ENCODE measurements around the gene CTDSPL. TPM values are rescaled to one million over a fixed set of nuclear protein-coding genes. Genes with fewer than 3 reads are reported as not detected.

CTDSPL gene
- total RNA-seq, 1 experiment from 2014 or later: 124 TPM

DNA sequence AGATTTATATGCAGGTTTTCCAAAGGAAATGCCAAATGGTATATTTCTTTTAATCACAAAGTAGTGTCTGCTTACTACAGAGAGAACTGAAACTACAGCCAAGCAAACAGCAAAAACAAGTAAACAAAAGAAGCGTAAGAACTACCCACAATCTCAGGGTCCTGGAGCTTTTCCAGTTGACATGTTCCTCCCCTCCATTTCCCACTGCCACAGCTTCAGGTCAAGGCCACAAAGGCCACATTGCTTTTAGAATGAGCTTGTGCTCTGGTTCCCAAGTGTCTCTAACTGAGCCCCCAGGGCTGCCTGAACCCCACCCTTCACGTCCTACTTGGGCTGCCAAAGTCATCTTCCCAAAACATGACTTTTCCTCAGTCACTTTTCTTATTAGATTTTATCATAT is 24.1 kb downstream of the CTDSPL start:
- Histone ChIP-seq H3F3A (ENCODE audit: insufficient read depth, low read depth) (no peaks in the 10 kb centered on the region), H2AFZ (no peak overlapping the region), H4K20me1 (ENCODE audit: insufficient read depth) (no peaks in the 10 kb centered on the region; the same call in 1 of the 2 replicates), H3K9me3 (ENCODE audit: insufficient read depth, low read depth) (no peaks in the 10 kb centered on the region), H3K4me2 (no peak overlapping the region), H3K27me3 (ENCODE audit: insufficient read depth, low read depth) (no peaks in the 10 kb centered on the region), H3K36me3 (ENCODE audit: low read depth) (no peaks in the 10 kb centered on the region), H3K27ac (no peak overlapping the region), H3K4me1 (replicated peaks; ENCODE audit: insufficient read depth) (no peaks in the 10 kb centered on the region), H3K9me2 (ENCODE audit: insufficient read depth) (no peaks in the 10 kb centered on the region), H3K79me2 (ENCODE audit: low read depth) (peaks cover 61% of the 10 kb centered on the region), H3K4me3 (no peak overlapping the region)
- BruUV-seq (replicated peaks): no TSS peak
- TF ChIP-seq, protein P1, sequence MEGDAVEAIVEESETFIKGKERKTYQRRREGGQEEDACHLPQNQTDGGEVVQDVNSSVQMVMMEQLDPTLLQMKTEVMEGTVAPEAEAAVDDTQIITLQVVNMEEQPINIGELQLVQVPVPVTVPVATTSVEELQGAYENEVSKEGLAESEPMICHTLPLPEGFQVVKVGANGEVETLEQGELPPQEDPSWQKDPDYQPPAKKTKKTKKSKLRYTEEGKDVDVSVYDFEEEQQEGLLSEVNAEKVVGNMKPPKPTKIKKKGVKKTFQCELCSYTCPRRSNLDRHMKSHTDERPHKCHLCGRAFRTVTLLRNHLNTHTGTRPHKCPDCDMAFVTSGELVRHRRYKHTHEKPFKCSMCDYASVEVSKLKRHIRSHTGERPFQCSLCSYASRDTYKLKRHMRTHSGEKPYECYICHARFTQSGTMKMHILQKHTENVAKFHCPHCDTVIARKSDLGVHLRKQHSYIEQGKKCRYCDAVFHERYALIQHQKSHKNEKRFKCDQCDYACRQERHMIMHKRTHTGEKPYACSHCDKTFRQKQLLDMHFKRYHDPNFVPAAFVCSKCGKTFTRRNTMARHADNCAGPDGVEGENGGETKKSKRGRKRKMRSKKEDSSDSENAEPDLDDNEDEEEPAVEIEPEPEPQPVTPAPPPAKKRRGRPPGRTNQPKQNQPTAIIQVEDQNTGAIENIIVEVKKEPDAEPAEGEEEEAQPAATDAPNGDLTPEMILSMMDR (conservative IDR thresholded peaks at IDR 0.05): no peak
- TF ChIP-seq EZH2 (IDR thresholded peaks at IDR 0.05; ENCODE audit: low read depth): no peak
- ChIA-PET POLR2A (ENCODE audit: unreplicated experiment) (interaction anchor here (0.5 kb wide), 1 partner anchor 157 kb away, joined by 3 read pairs; no protein-coding TSS in a partner anchor), CTCF (no interaction called here)
- intact Hi-C loops (cut with micrococcal nuclease; ENCODE audit: unreplicated experiment): no loop called here
- DNase-seq: no peak

DNA sequence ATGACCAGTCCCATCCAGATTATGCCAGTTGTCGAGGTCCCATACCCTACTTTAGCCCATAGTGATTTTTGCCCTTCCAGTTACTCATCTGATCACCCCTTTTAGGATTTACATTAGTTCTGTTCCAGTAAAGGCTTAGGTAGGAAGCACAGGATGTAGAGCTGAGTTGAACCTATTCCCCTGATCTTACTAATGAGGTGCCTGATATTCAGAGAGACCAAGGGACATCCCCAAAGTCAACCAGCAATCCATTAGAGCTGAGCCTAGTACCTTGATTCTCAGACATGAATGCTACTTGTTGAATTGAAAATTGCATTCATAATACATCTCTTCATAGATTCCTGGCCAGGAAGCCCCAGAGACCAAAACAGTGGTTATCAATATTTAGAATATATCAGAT is 24.7 kb downstream of the CTDSPL start:
- DNase-seq: no peak
- H2AFZ ChIP-seq: no peak overlapping the region
- intact Hi-C loops (cut with micrococcal nuclease; ENCODE audit: unreplicated experiment): no loop called here
- no peak overlapping the region for H3K27ac ChIP-seq
- H3K36me3 ChIP-seq (ENCODE audit: low read depth): no peaks in the 10 kb centered on the region
- TF ChIP-seq EZH2 (IDR thresholded peaks at IDR 0.05; ENCODE audit: low read depth): no peak
- TF ChIP-seq, protein P1 (conservative IDR thresholded peaks at IDR 0.05): no peak
- H3K4me2 ChIP-seq: no peak overlapping the region
- peaks cover 3% of the 10 kb centered on the region; the same call in 1 of the 2 replicates for H3F3A ChIP-seq (ENCODE audit: insufficient read depth, low read depth)
- H3K27me3 ChIP-seq (ENCODE audit: insufficient read depth, low read depth): no peaks in the 10 kb centered on the region
- POLR2A ChIA-PET (ENCODE audit: unreplicated experiment): interaction anchor here (0.5 kb wide), 1 partner anchor 49 kb away, joined by 3 read pairs; no protein-coding TSS in a partner anchor
- peaks cover 55% of the 10 kb centered on the region for H3K79me2 ChIP-seq (ENCODE audit: low read depth)
- H3K9me3 ChIP-seq (ENCODE audit: insufficient read depth, low read depth): no peaks in the 10 kb centered on the region
- H3K9me2 ChIP-seq (ENCODE audit: insufficient read depth): no peaks in the 10 kb centered on the region
- H4K20me1 ChIP-seq (ENCODE audit: insufficient read depth): no peaks in the 10 kb centered on the region; the same call in 1 of the 2 replicates
- no TSS peak for BruUV-seq (replicated peaks)
- H3K4me3 ChIP-seq: no peak overlapping the region
- H3K4me1 ChIP-seq (replicated peaks; ENCODE audit: insufficient read depth): no peaks in the 10 kb centered on the region; the same call in 1 of the 2 replicates
- CTCF ChIA-PET: no interaction called here

DNA sequence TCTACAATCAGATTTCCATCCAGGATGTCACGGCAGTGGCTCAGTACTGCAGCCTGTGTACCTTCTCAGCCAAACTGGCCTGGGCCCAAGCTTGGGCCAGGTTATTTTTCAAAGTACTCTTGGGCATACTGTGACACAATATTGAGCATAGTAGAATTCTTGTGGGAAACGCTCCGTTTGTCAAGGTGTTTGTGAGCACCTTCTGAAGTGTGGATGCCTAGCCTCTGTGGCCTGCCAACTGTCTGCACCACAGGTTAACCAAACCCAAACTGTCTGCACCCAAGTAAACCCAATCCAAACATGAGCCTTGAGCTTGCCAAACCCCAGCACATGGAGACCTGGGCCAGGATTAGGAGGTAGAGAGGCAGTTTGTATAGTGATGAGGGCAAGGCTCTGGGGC is 25.4 kb downstream of the CTDSPL start:
- H3K4me2 ChIP-seq: no peak overlapping the region
- intact Hi-C loops (cut with micrococcal nuclease; ENCODE audit: unreplicated experiment): no loop called here
- H3K27me3 ChIP-seq (ENCODE audit: insufficient read depth, low read depth): no peaks in the 10 kb centered on the region
- H3K36me3 ChIP-seq (ENCODE audit: low read depth): no peaks in the 10 kb centered on the region
- no peak overlapping the region for H2AFZ ChIP-seq
- peaks cover 53% of the 10 kb centered on the region for H3K79me2 ChIP-seq (ENCODE audit: low read depth)
- peaks cover 3% of the 10 kb centered on the region; the same call in 1 of the 2 replicates for H3F3A ChIP-seq (ENCODE audit: insufficient read depth, low read depth)
- H4K20me1 ChIP-seq (ENCODE audit: insufficient read depth): no peaks in the 10 kb centered on the region; the same call in 1 of the 2 replicates
- POLR2A ChIA-PET (ENCODE audit: unreplicated experiment): interaction anchor here (0.5 kb wide), 1 partner anchor 1737 kb away, joined by 14 read pairs; no protein-coding TSS in a partner anchor
- no peak overlapping the region for H3K4me3 ChIP-seq
- no peak for DNase-seq
- no peaks in the 10 kb centered on the region for H3K9me3 ChIP-seq (ENCODE audit: insufficient read depth, low read depth)
- CTCF ChIA-PET: no interaction called here
- no TSS peak for BruUV-seq (replicated peaks)
- no peak overlapping the region for H3K27ac ChIP-seq
- H3K4me1 ChIP-seq (replicated peaks; ENCODE audit: insufficient read depth): peaks cover 4% of the 10 kb centered on the region; the same call in 1 of the 2 replicates
- no peaks in the 10 kb centered on the region for H3K9me2 ChIP-seq (ENCODE audit: insufficient read depth)
- no peak for TF ChIP-seq EZH2 (IDR thresholded peaks at IDR 0.05; ENCODE audit: low read depth)
- TF ChIP-seq, protein P1 (conservative IDR thresholded peaks at IDR 0.05): no peak

All from PC-9 (cell line).